HG03159 (cell line): ENCODE results near the gene PIK3CG.
"Not testable (repeated sequence)": the region's sequence is repeated elsewhere in the genome, so short reads cannot be mapped to it uniquely, and the experiment has no call there.

Experiments
- ATAC-seq: cut with Tn5 transposase; IDR thresholded peaks from one replicate; pipeline ENCODE4 v1.9.1; 2021; ENCODE audit warnings: mild to moderate bottlenecking, moderate library complexity; ENCODE audit not compliant: unreplicated experiment

PIK3CG gene

GRCh38 chr7:106865130-106866041 lies at the start of gene PIK3CG:
Gene PIK3CG, plus strand, starts transcription at chr7:106865282. Its CDS starts 2,280 bp downstream, at chr7:106867562.
- peak; percentile 74 for ATAC-seq

GRCh38 chr7:106817098-106817497 lies 48.0 kb upstream of the PIK3CG start:
- ATAC-seq, result no peak

- no peak for ATAC-seq
Measured at GRCh38 chr7:106818736-106819135, 46.3 kb upstream of the PIK3CG start.

- no peak for ATAC-seq
Measured at GRCh38 chr7:106819546-106819945, 45.5 kb upstream of the PIK3CG start.

GRCh38 chr7:106820321-106821217 lies 44.5 kb upstream of the PIK3CG start:
- ATAC-seq, result no peak

- no peak for ATAC-seq
Measured at GRCh38 chr7:106823631-106824030, 41.5 kb upstream of the PIK3CG start.

GRCh38 chr7:106824458-106824857 lies 40.6 kb upstream of the PIK3CG start:
- ATAC-seq, result no peak

GRCh38 chr7:106827626-106828025 lies 37.5 kb upstream of the PIK3CG start:
- ATAC-seq, result no peak

GRCh38 chr7:106829496-106829895 lies 35.6 kb upstream of the PIK3CG start:
- ATAC-seq, result no peak

GRCh38 chr7:106830896-106831295 lies 34.2 kb upstream of the PIK3CG start:
- ATAC-seq, result not testable (repeated sequence)

- no peak for ATAC-seq
Measured at GRCh38 chr7:106836816-106837215, 28.3 kb upstream of the PIK3CG start.

- no peak for ATAC-seq
Measured at GRCh38 chr7:106839511-106839910, 25.6 kb upstream of the PIK3CG start.

- ATAC-seq, result no peak
Measured at GRCh38 chr7:106840342-106840741, 24.7 kb upstream of the PIK3CG start.

- ATAC-seq, result no peak
Measured at GRCh38 chr7:106841896-106842390, 23.1 kb upstream of the PIK3CG start.

GRCh38 chr7:106844279-106844997 lies 20.6 kb upstream of the PIK3CG start:
- ATAC-seq, result no peak

GRCh38 chr7:106848049-106848448 lies 17.0 kb upstream of the PIK3CG start:
- ATAC-seq, result no peak

- no peak for ATAC-seq
Measured at GRCh38 chr7:106848851-106849442, 16.1 kb upstream of the PIK3CG start.

GRCh38 chr7:106851632-106852031 lies 13.4 kb upstream of the PIK3CG start:
- not testable (repeated sequence) for ATAC-seq

GRCh38 chr7:106853250-106853908 lies 11.7 kb upstream of the PIK3CG start:
- no peak for ATAC-seq
